H1 (cell line): Measurements from ENCODE around the gene REM2. TPM values are rescaled to one million over a fixed set of nuclear protein-coding genes. Genes with fewer than 3 reads are reported as not detected.

ENCODE experiments used
- CTCF ChIA-PET: fragments of 300-600 bp; sonication (Branson Sonifier 250); formaldehyde crosslinking; loops from one replicate; lab custom pipeline; 2021; ENCODE audit not compliant: partially characterized antibody; lab: Charles Lee
- POLR2A ChIA-PET: fragments of 300-600 bp; sonication (Branson Sonifier 250); formaldehyde crosslinking; loops from one replicate; lab custom pipeline; 2021; ENCODE audit warnings: inconsistent platforms; ENCODE audit not compliant: partially characterized antibody; lab: Charles Lee
- DNase-seq, 2 experiments: peaks; one replicate each; pipeline versions ENCODE4 v3.0.0 to v3.0.0-alpha.2; 2010 to 2022; ENCODE audit warnings: low spot score in 2 of 2, low read depth in 1 of 2, mixed read lengths in 1 of 2
- FAIRE-seq: peaks from 2 replicates; lab custom pipeline; 2011; peaks lifted over from hg19 to GRCh38; lab: Jason Lieb, UNC
- H2AFZ ChIP-seq: 2 replicates; pipeline ENCODE4 v1.8.1; 2012; ENCODE audit warnings: low read length, inconsistent platforms
- H2AK5ac ChIP-seq: 2 replicates; pipeline ENCODE4 v1.6.1; 2013; ENCODE audit warnings: low read depth, low read length
- H2BK120ac ChIP-seq: replicated peaks from 2 replicates; pipeline ENCODE3; 2013; ENCODE audit warnings: low read depth, low read length, inconsistent platforms
- H2BK12ac ChIP-seq: 2 replicates; pipeline ENCODE4 v1.6.1; 2013; ENCODE audit warnings: low read depth, low read length
- H2BK15ac ChIP-seq: 2 replicates; pipeline ENCODE4 v1.6.1; 2013; ENCODE audit warnings: low read length
- H2BK20ac ChIP-seq: 2 replicates; pipeline ENCODE4 v1.6.1; 2013; ENCODE audit warnings: low read length
- H2BK5ac ChIP-seq: 2 replicates; pipeline ENCODE4 v1.6.1; 2013; ENCODE audit warnings: low read depth, low read length
- H3K14ac ChIP-seq: 2 replicates; pipeline ENCODE4 v1.6.1; 2013; ENCODE audit warnings: inconsistent platforms; ENCODE audit not compliant: insufficient read length
- H3K18ac ChIP-seq: 2 replicates; pipeline ENCODE4 v1.6.1; 2013; ENCODE audit warnings: low read length; ENCODE audit errors: extremely low read depth
- H3K23ac ChIP-seq: 2 replicates; pipeline ENCODE4 v1.6.1; 2013; ENCODE audit warnings: inconsistent platforms; ENCODE audit not compliant: insufficient read length
- H3K23me2 ChIP-seq: 2 replicates; pipeline ENCODE4 v1.6.1; 2013; ENCODE audit warnings: low read depth, low read length
- H3K27ac ChIP-seq: 2 replicates; pipeline ENCODE4 v1.6.1; 2011; ENCODE audit warnings: low read depth, low read length, inconsistent platforms
- H3K27me3 ChIP-seq, 4 experiments: replicated peaks in 1 of 4; 1 replicate in 1 of 4; 2 replicates in 3 of 4; pipeline versions ENCODE4 v1.6.1 to v1.8.1; 2011 to 2013; ENCODE audit warnings: low read length in 3 of 4, mild to moderate bottlenecking in 3 of 4, inconsistent platforms in 2 of 4, mixed read lengths in 2 of 4, moderate library complexity in 1 of 4; ENCODE audit not compliant: control insufficient read depth in 3 of 4, insufficient read depth in 3 of 4; ENCODE audit errors: extremely low read depth in 1 of 4
- H3K36me3 ChIP-seq, 4 experiments: 2 replicates each; pipeline versions ENCODE4 v1.6.1 to v1.8.1; 2011 to 2013; ENCODE audit warnings: mild to moderate bottlenecking in 4 of 4, low read length in 3 of 4, moderate library complexity in 2 of 4, control low read depth in 1 of 4, inconsistent platforms in 1 of 4; ENCODE audit not compliant: insufficient read depth in 4 of 4, control insufficient read depth in 2 of 4
- H3K4ac ChIP-seq: replicated peaks from 2 replicates; pipeline ENCODE3; 2013; ENCODE audit warnings: low read length, low read depth, mixed read lengths, inconsistent platforms; ENCODE audit not compliant: insufficient read length
- H3K4me1 ChIP-seq, 4 experiments: replicated peaks in 1 of 4; 1 replicate in 1 of 4; 2 replicates in 3 of 4; pipeline versions ENCODE4 v1.6.1 to v1.8.1; 2011 to 2013; ENCODE audit warnings: low read length in 3 of 4, inconsistent platforms in 2 of 4, mixed read lengths in 1 of 4; ENCODE audit not compliant: insufficient read depth in 4 of 4, control insufficient read depth in 3 of 4
- H3K4me2 ChIP-seq, 2 experiments: 2 replicates each; pipeline versions ENCODE4 v1.6.1 to v1.8.1; 2011 to 2013; ENCODE audit warnings: low read depth in 2 of 2, low read length in 2 of 2, control low read depth in 1 of 2, inconsistent platforms in 1 of 2, mild to moderate bottlenecking in 1 of 2; ENCODE audit not compliant: insufficient read depth in 1 of 2
- H3K4me3 ChIP-seq, 4 experiments: fragments of 200-600, 300-600 bp in 1 of 4; sonication (generic), shearing (Covaris generic), sonication (Bioruptor Twin) in 1 of 4; 2 replicates each; pipeline versions ENCODE4 v1.5.1 to v1.8.1; 2011 to 2016; ENCODE audit warnings: low read length in 4 of 4, low read depth in 3 of 4, control low read depth in 2 of 4, inconsistent platforms in 2 of 4, mild to moderate bottlenecking in 2 of 4, mixed read lengths in 1 of 4, moderate library complexity in 1 of 4; ENCODE audit not compliant: insufficient read depth in 2 of 4; ENCODE audit errors: extremely low read depth in 1 of 4
- H3K56ac ChIP-seq: replicated peaks from 2 replicates; pipeline ENCODE3; 2013; ENCODE audit warnings: low read depth, mild to moderate bottlenecking, mixed read lengths, low read length, inconsistent platforms; ENCODE audit not compliant: insufficient read length
- H3K79me1 ChIP-seq: 2 replicates; pipeline ENCODE4 v1.6.1; 2013; ENCODE audit warnings: low read depth, low read length, control low read depth
- H3K79me2 ChIP-seq, 2 experiments: 2 replicates each; pipeline versions ENCODE4 v1.6.1 to v1.8.1; 2012 to 2013; ENCODE audit warnings: low read length in 2 of 2, mild to moderate bottlenecking in 2 of 2, inconsistent platforms in 1 of 2; ENCODE audit not compliant: insufficient read depth in 2 of 2, control insufficient read depth in 1 of 2
- H3K9ac ChIP-seq, 4 experiments: replicated peaks in 1 of 4; 1 replicate in 1 of 4; 2 replicates in 3 of 4; pipeline versions ENCODE4 v1.6.1 to v1.8.1; 2011 to 2013; ENCODE audit warnings: low read depth in 3 of 4, low read length in 3 of 4, control low read depth in 2 of 4, mild to moderate bottlenecking in 2 of 4, moderate library complexity in 2 of 4, inconsistent platforms in 1 of 4; ENCODE audit errors: extremely low read depth in 1 of 4
- H3K9me3 ChIP-seq, 2 experiments: 2 replicates each; pipeline versions ENCODE4 v1.6.1 to v1.8.1; 2012 to 2013; ENCODE audit warnings: mild to moderate bottlenecking in 2 of 2, moderate library complexity in 2 of 2, control low read depth in 1 of 2, inconsistent platforms in 1 of 2, low read depth in 1 of 2, low read length in 1 of 2, mixed read lengths in 1 of 2; ENCODE audit not compliant: insufficient read depth in 2 of 2
- H4K20me1 ChIP-seq, 2 experiments: replicated peaks in 1 of 2; 2 replicates each; pipeline versions ENCODE3 to v1.8.1; 2011 to 2013; ENCODE audit warnings: inconsistent platforms in 2 of 2, low read length in 2 of 2, mild to moderate bottlenecking in 1 of 2; ENCODE audit not compliant: insufficient read depth in 2 of 2, control insufficient read depth in 1 of 2
- H4K5ac ChIP-seq: 2 replicates; pipeline ENCODE4 v1.6.1; 2013; ENCODE audit warnings: low read length, low read depth, mixed read lengths, inconsistent platforms; ENCODE audit not compliant: insufficient read length
- H4K8ac ChIP-seq: 2 replicates; pipeline ENCODE4 v1.8.0; 2013; ENCODE audit warnings: mild to moderate bottlenecking, moderate library complexity, low read length, inconsistent platforms; ENCODE audit not compliant: insufficient read depth; ENCODE audit errors: extremely low read depth
- H4K91ac ChIP-seq: replicated peaks from 2 replicates; pipeline ENCODE3; 2013; ENCODE audit warnings: low read length, mixed read lengths, inconsistent platforms; ENCODE audit not compliant: insufficient read length
- ASH2L ChIP-seq: fragments of 200-600, 300-600 bp; sonication (generic); IDR thresholded peaks from one replicate; pipeline ENCODE4 v1.7.1; 2017; ENCODE audit warnings: low read length
- BRCA1 ChIP-seq: IDR thresholded peaks from 2 replicates; pipeline ENCODE4 v1.6.1; 2012; ENCODE audit warnings: low read depth, low read length, improper control_type of control experiment
- CBX5 ChIP-seq: fragments of 300-800, 300-1000 bp; sonication (generic); IDR thresholded peaks from 2 replicates; pipeline ENCODE4 v1.7.1; 2016; ENCODE audit warnings: antibody characterized with exemption, low read length, low read depth
- CHD1 ChIP-seq: IDR thresholded peaks from 2 replicates; pipeline ENCODE4 v1.6.1; 2012; ENCODE audit warnings: low read depth, low read length, improper control_type of control experiment
- CREB1 ChIP-seq: IDR thresholded peaks from 2 replicates; pipeline ENCODE4 v1.6.1; 2012; ENCODE audit warnings: inconsistent platforms
- EP300 ChIP-seq, 2 experiments: IDR thresholded peaks; 1 replicate in 1 of 2; 2 replicates in 1 of 2; pipeline ENCODE4 v1.6.1; 2011 to 2012; ENCODE audit warnings: low read depth in 2 of 2, low read length in 2 of 2, mild to moderate bottlenecking in 2 of 2, borderline replicate concordance in 1 of 2, inconsistent platforms in 1 of 2, moderate library complexity in 1 of 2
- GABPA ChIP-seq: IDR thresholded peaks from 2 replicates; pipeline ENCODE4 v1.6.1; 2011; ENCODE audit warnings: mild to moderate bottlenecking, low read length, moderate library complexity, borderline replicate concordance; ENCODE audit not compliant: insufficient read depth
- HDAC2 ChIP-seq, 2 experiments: fragments of 300-600 bp in 1 of 2; sonication (generic) in 1 of 2; IDR thresholded peaks; 2 replicates each; pipeline ENCODE4 v1.6.1; 2011 to 2012; ENCODE audit warnings: low read depth in 2 of 2, low read length in 2 of 2, mild to moderate bottlenecking in 2 of 2, moderate library complexity in 2 of 2, borderline replicate concordance in 1 of 2, inconsistent platforms in 1 of 2
- POLR2A ChIP-seq, 2 experiments: IDR thresholded peaks; 1 replicate in 1 of 2; 2 replicates in 1 of 2; pipeline ENCODE4 v1.6.1; 2011; ENCODE audit warnings: low read depth in 2 of 2, low read length in 2 of 2, mild to moderate bottlenecking in 2 of 2; ENCODE audit errors: control extremely low read depth in 1 of 2
- RAD21 ChIP-seq, 2 experiments: IDR thresholded peaks in 1 of 2; conservative IDR thresholded peaks in 1 of 2; 2 replicates each; pipeline ENCODE4 v1.6.1; 2011; ENCODE audit warnings: low read depth in 2 of 2, low read length in 2 of 2, improper control_type of control experiment in 1 of 2, inconsistent platforms in 1 of 2, mild to moderate bottlenecking in 1 of 2, moderate library complexity in 1 of 2
- RNF2 ChIP-seq: fragments of 200-900, 300-1000 bp; sonication (generic); IDR thresholded peaks from 2 replicates; pipeline ENCODE4 v1.7.1; 2016; ENCODE audit warnings: borderline replicate concordance, low read depth, mild to moderate bottlenecking, antibody characterized with exemption, low read length; ENCODE audit not compliant: poor library complexity, severe bottlenecking; ENCODE audit errors: missing control alignments
- SIN3A ChIP-seq, 2 experiments: IDR thresholded peaks in 1 of 2; conservative IDR thresholded peaks in 1 of 2; 2 replicates each; pipeline ENCODE4 v1.6.1; 2011 to 2012; ENCODE audit warnings: low read length in 2 of 2, improper control_type of control experiment in 1 of 2, low read depth in 1 of 2, mild to moderate bottlenecking in 1 of 2
- SP2 ChIP-seq: IDR thresholded peaks from 2 replicates; pipeline ENCODE4 v1.6.1; 2012; ENCODE audit warnings: mild to moderate bottlenecking, low read length, inconsistent platforms
- WGBS, 2 experiments: shearing (Covaris generic) in 1 of 2; methylation state at CpG; one replicate each; pipeline versions ENCODE4 v1.1.6 to v1.1.7; 2013 to 2015; ENCODE audit warnings: low lambda C conversion rate in 2 of 2, mixed read lengths in 2 of 2, inconsistent platforms in 1 of 2, low coverage in 1 of 2, missing lambda C conversion rate in 1 of 2; ENCODE audit not compliant: insufficient replicate concordance in 2 of 2, insufficient coverage in 1 of 2, insufficient read length in 1 of 2; ENCODE audit errors: extremely low coverage in 1 of 2, missing lambda C conversion rate in 1 of 2; 5-methylcytosine and 5-hydroxymethylcytosine counted together
- polyA plus RNA-seq, 7 experiments: library from polyadenylated mRNA; depleted of rRNA in 3 of 7; stranded (reverse) in 5 of 7; unstranded in 2 of 7; fragments of >200 nt in 5 of 7; fragments of 200-250 nt in 2 of 7; gene quantifications; 1 replicate in 5 of 7; 2 replicates in 1 of 7; 4 replicates in 1 of 7; pipeline versions ENCODE4 v1.2.1 to v1.2.3, GENCODE V29; 2011 to 2013; ENCODE audit warnings: missing spikeins in 2 of 7, mixed read lengths in 2 of 7
- total RNA-seq: library from RNA; stranded (reverse); fragmentation: NEBNext Ultra II Directional; extraction: Animal tissue kit (Norgen Biotek cat#: 25700); gene quantifications from 2 replicates; pipeline ENCODE4 v1.2.1, GENCODE V29; 2021

The REM2 gene
- total and polyA plus RNA-seq, 2 of the 8 experiments (the other 6 are each of a cell fraction or from before 2014, with no cell fraction given) = 1.00 to 1.1 TPM

- Histone ChIP-seq H2AFZ (no peak overlapping the region), H3K9me3 (no peaks in the 10 kb centered on the region), H3K9ac (no peak overlapping the region), H2BK20ac (no peak overlapping the region), H2BK12ac (no peak overlapping the region), H3K27ac (no peak overlapping the region), H3K23me2 (no peaks in the 10 kb centered on the region), H3K4me2 (no peak overlapping the region), H2BK5ac (no peak overlapping the region), H2BK15ac (no peak overlapping the region), H3K4ac (no peak overlapping the region), H3K14ac (no peak overlapping the region), H4K20me1 (peaks cover 0 to 5% of the 10 kb centered on the region in 2 experiments), H4K8ac (no peak overlapping the region), H2BK120ac (no peak overlapping the region), H3K27me3 (no peaks in the 10 kb centered on the region), H3K79me2 (peaks cover 2 to 16% of the 10 kb centered on the region in 2 experiments; a peak in 2 of 4 replicates), H2AK5ac (no peak overlapping the region), H3K56ac (no peak overlapping the region), H3K23ac (no peak overlapping the region), H3K79me1 (no peaks in the 10 kb centered on the region; the same call in 1 of the 2 replicates), H3K4me3 (no peak overlapping the region), H4K91ac (no peak overlapping the region), H3K4me1 (no peaks in the 10 kb centered on the region), H3K36me3 (peaks cover 3 to 31% (median 14%) of the 10 kb centered on the region in 4 experiments; a peak in 7 of 8 replicates), H4K5ac (no peak overlapping the region), H3K18ac (no peak overlapping the region)
- DNase-seq = no peak
- FAIRE-seq = no peak
- ChIA-PET POLR2A (interaction anchor here (1.0 to 1.2 kb wide), 3 partner anchors 8 to 33 kb away, joined by 3 to 4 read pairs (median 3); partner anchors contain the start of gene RBM23), CTCF (interaction anchor here (0.6 to 2.0 kb wide), 4 partner anchors 9 to 323 kb away, joined by 3 to 9 read pairs (median 3); no protein-coding TSS in a partner anchor)
- WGBS, 2 experiments = 95% methylated on average over 5 of the region's 5 CpGs; no CpG with 5 or more reads in 1 of the 2 experiments
- TF ChIP-seq RAD21 (IDR thresholded peaks at IDR 0.05 in 1 of 2, conservative IDR thresholded peaks at IDR 0.05 in 1 of 2; ENCODE audit: low read depth in 2 of 2, low read length in 2 of 2) (no peak), RNF2 (no peak), CHD1 (no peak), CREB1 (no peak), BRCA1 (no peak), GABPA (no peak), EP300 (IDR thresholded peaks at IDR 0.05; ENCODE audit: borderline replicate concordance in 1 of 2, low read depth in 2 of 2, low read length in 2 of 2) (no peak), POLR2A (IDR thresholded peaks at IDR 0.05; ENCODE audit: control extremely low read depth in 1 of 2, low read depth in 2 of 2, low read length in 2 of 2) (no peak), SIN3A (conservative IDR thresholded peaks at IDR 0.05 in 1 of 2, IDR thresholded peaks at IDR 0.05 in 1 of 2; ENCODE audit: low read depth in 1 of 2, low read length in 2 of 2) (no peak), CBX5 (no peak), HDAC2 (IDR thresholded peaks at IDR 0.05; ENCODE audit: borderline replicate concordance in 1 of 2, low read depth in 2 of 2, low read length in 2 of 2) (no peak), ASH2L (no peak), SP2 (no peak)
Measured at GRCh38 chr14:22910916-22911315, 27.9 kb downstream of the REM2 start.
